ENCODE measurements around the gene PRLHR.
"Not testable (repeated sequence)": the region's sequence is repeated elsewhere in the genome, so short reads cannot be mapped to it uniquely, and the experiment has no call there.

The PRLHR gene

GRCh38 chr10:118595598-118596425 lies at the start of gene PRLHR:
TSS of gene PRLHR (minus strand) at chr10:118595648. CDS start at chr10:118595244, 404 bp downstream.
- no peak for DNase-seq

GRCh38 chr10:118642228-118642627 lies 46.8 kb upstream of the PRLHR start:
- no peak for DNase-seq

- no peak for DNase-seq
Measured at GRCh38 chr10:118638680-118639079, 43.2 kb upstream of the PRLHR start.

GRCh38 chr10:118635674-118636402 lies 40.4 kb upstream of the PRLHR start:
- no peak for DNase-seq

GRCh38 chr10:118633786-118634185 lies 38.3 kb upstream of the PRLHR start:
- DNase-seq = no peak

GRCh38 chr10:118629211-118629610 lies 33.8 kb upstream of the PRLHR start:
- no peak for DNase-seq

GRCh38 chr10:118628397-118628796 lies 32.9 kb upstream of the PRLHR start:
- no peak for DNase-seq

GRCh38 chr10:118626953-118627352 lies 31.5 kb upstream of the PRLHR start:
- no peak for DNase-seq

- no peak for DNase-seq
Measured at GRCh38 chr10:118625504-118625903, 30.1 kb upstream of the PRLHR start.

- DNase-seq = no peak
Measured at GRCh38 chr10:118624747-118625146, 29.3 kb upstream of the PRLHR start.

GRCh38 chr10:118621304-118621942 lies 26.0 kb upstream of the PRLHR start:
- no peak for DNase-seq

GRCh38 chr10:118613863-118614262 lies 18.4 kb upstream of the PRLHR start:
- not testable (repeated sequence) for DNase-seq

- DNase-seq = no peak
Measured at GRCh38 chr10:118610577-118610976, 15.1 kb upstream of the PRLHR start.

- DNase-seq = no peak
Measured at GRCh38 chr10:118607768-118608354, 12.4 kb upstream of the PRLHR start.

GRCh38 chr10:118605694-118606093 lies 10.2 kb upstream of the PRLHR start:
- DNase-seq = no peak

- DNase-seq = no peak
Measured at GRCh38 chr10:118596426-118597124, 1.1 kb upstream of the PRLHR start.

- DNase-seq = no peak
Measured at GRCh38 chr10:118595064-118595420, 406 bp downstream of the PRLHR start.

GRCh38 chr10:118594392-118595063 lies 920 bp downstream of the PRLHR start:
- no peak for DNase-seq

- no peak for DNase-seq
Measured at GRCh38 chr10:118592675-118593330, 2.6 kb downstream of the PRLHR start.

GRCh38 chr10:118590334-118590733 lies 5.1 kb downstream of the PRLHR start:
- DNase-seq = no peak

- DNase-seq = no peak
Measured at GRCh38 chr10:118587881-118588651, 7.4 kb downstream of the PRLHR start.
